Peyer's patch (tissue), 4 donors: ENCODE measurements around the gene LEKR1.

Experiments
- CTCF ChIP-seq, 6 experiments: fragments of 450-650 bp in 4 of 6; fragments of 200-600 bp in 2 of 6; sonication (generic) in 1 of 6; IDR thresholded peaks; one replicate each; pipeline ENCODE4 v1.5.1; 2017 to 2019; ENCODE audit warnings: antibody characterized with exemption in 6 of 6, mild to moderate bottlenecking in 3 of 6, moderate library complexity in 1 of 6
- POLR2A ChIP-seq, 2 donors: fragments of 450-650 bp; IDR thresholded peaks; one replicate each; pipeline ENCODE4 v1.5.1; 2017; ENCODE audit warnings: antibody characterized with exemption in 2 of 2, mild to moderate bottlenecking in 2 of 2, moderate library complexity in 2 of 2

GRCh38 chr3:156816794-156817645 is 9.1 kb upstream of the LEKR1 start:
- TF ChIP-seq CTCF (IDR thresholded peaks at IDR 0.05) (peak in 3 of 6 experiments; percentile 1 to 18 (median 4)), POLR2A (IDR thresholded peaks at IDR 0.05) (peak; percentile 70 to 77)
